ENCODE data around the gene SLC9A1. TPM values are rescaled to one million over a fixed set of nuclear protein-coding genes. Genes with fewer than 3 reads are reported as not detected.

SLC9A1 gene
- total and polyA plus RNA-seq, 2 of the 8 experiments (the other 6 are each of a cell fraction or from before 2014, with no cell fraction given) = 11.3 to 25.1 TPM

- H2BK120ac ChIP-seq (replicated peaks; ENCODE audit: low read depth, low read length) = no peak overlapping the region
- no peaks in the 10 kb centered on the region for H3K9me3 ChIP-seq (ENCODE audit: insufficient read depth in 2 of 2, low read depth in 1 of 2, low read length in 1 of 2)
- no peak overlapping the region for H3K23ac ChIP-seq (ENCODE audit: insufficient read length)
- FAIRE-seq = no peak
- H2AK5ac ChIP-seq (ENCODE audit: low read depth, low read length) = no peak overlapping the region
- peaks cover 0 to 1% of the 10 kb centered on the region in 2 experiments for H4K20me1 ChIP-seq (replicated peaks in 1 of 2; ENCODE audit: control insufficient read depth in 1 of 2, insufficient read depth in 2 of 2, low read length in 2 of 2)
- H3K14ac ChIP-seq (ENCODE audit: insufficient read length) = no peak overlapping the region
- H3K9ac ChIP-seq (replicated peaks in 1 of 4; ENCODE audit: extremely low read depth in 1 of 4, low read depth in 3 of 4, low read length in 3 of 4) = no peak overlapping the region
- CTCF ChIA-PET (ENCODE audit: partially characterized antibody) = interaction anchor here (0.6 to 12.7 kb wide), 17 partner anchors 11 to 1133 kb away, joined by 3 to 166 read pairs (median 4); partner anchors contain the start of gene SLC9A1
- no peak overlapping the region for H4K8ac ChIP-seq (ENCODE audit: extremely low read depth, insufficient read depth, low read length)
- 96% methylated on average over 5 of the region's 5 CpGs; no CpG with 5 or more reads in 1 of the 2 experiments for WGBS, 2 experiments (ENCODE audit: extremely low coverage in 1 of 2, insufficient coverage in 1 of 2, insufficient read length in 1 of 2, insufficient replicate concordance in 2 of 2, low coverage in 1 of 2, low lambda C conversion rate in 2 of 2, missing lambda C conversion rate in 1 of 2)
- H2BK12ac ChIP-seq (ENCODE audit: low read depth, low read length) = no peak overlapping the region
- H3K79me1 ChIP-seq (ENCODE audit: low read depth, low read length) = peaks cover 4% of the 10 kb centered on the region; the same call in 1 of the 2 replicates
- no peak overlapping the region for H4K5ac ChIP-seq (ENCODE audit: insufficient read length, low read depth, low read length)
- no peak for DNase-seq (ENCODE audit: low read depth in 1 of 2, low spot score in 2 of 2)
- no peak overlapping the region for H2BK5ac ChIP-seq (ENCODE audit: low read depth, low read length)
- H3K56ac ChIP-seq (replicated peaks; ENCODE audit: insufficient read length, low read depth, low read length) = no peak overlapping the region
- no peak overlapping the region for H2BK20ac ChIP-seq (ENCODE audit: low read length)
- H3K27me3 ChIP-seq (replicated peaks in 1 of 4; ENCODE audit: control insufficient read depth in 3 of 4, extremely low read depth in 1 of 4, insufficient read depth in 3 of 4, low read length in 3 of 4) = no peaks in the 10 kb centered on the region
- H3K18ac ChIP-seq (ENCODE audit: extremely low read depth, low read length) = no peak overlapping the region
- H3K27ac ChIP-seq (ENCODE audit: low read depth, low read length) = no peak overlapping the region
- H3K23me2 ChIP-seq (ENCODE audit: low read depth, low read length) = no peaks in the 10 kb centered on the region
- H3K4me3 ChIP-seq (ENCODE audit: extremely low read depth in 1 of 4, insufficient read depth in 2 of 4, low read depth in 3 of 4, low read length in 4 of 4) = no peak overlapping the region
- H2BK15ac ChIP-seq (ENCODE audit: low read length) = no peak overlapping the region
- no peak overlapping the region for H2AFZ ChIP-seq (ENCODE audit: low read length)
- no peak overlapping the region for H3K4ac ChIP-seq (replicated peaks; ENCODE audit: insufficient read length, low read depth, low read length)
- no peak overlapping the region for H4K91ac ChIP-seq (replicated peaks; ENCODE audit: insufficient read length, low read length)
- H3K4me1 ChIP-seq (replicated peaks in 1 of 4; ENCODE audit: control insufficient read depth in 3 of 4, insufficient read depth in 4 of 4, low read length in 3 of 4) = peaks cover 0 to 4% (median 1%) of the 10 kb centered on the region in 4 experiments; a peak in 1 of 7 replicates
- H3K4me2 ChIP-seq (ENCODE audit: insufficient read depth in 1 of 2, low read depth in 2 of 2, low read length in 2 of 2) = no peak overlapping the region
- POLR2A ChIA-PET (ENCODE audit: partially characterized antibody) = interaction anchor here (0.7 to 1.4 kb wide), 3 partner anchors 10 to 40 kb away, joined by 3 to 4 read pairs (median 3); partner anchors contain the start of gene SLC9A1
- H3K36me3 ChIP-seq (ENCODE audit: control insufficient read depth in 2 of 4, insufficient read depth in 4 of 4, low read length in 3 of 4) = peaks cover 0 to 4% (median 0%) of the 10 kb centered on the region in 4 experiments; a peak in 3 of 8 replicates
- peaks cover 0 to 4% of the 10 kb centered on the region in 2 experiments; a peak in 1 of 4 replicates for H3K79me2 ChIP-seq (ENCODE audit: control insufficient read depth in 1 of 2, insufficient read depth in 2 of 2, low read length in 2 of 2)
- TF ChIP-seq CHD1 (IDR thresholded peaks at IDR 0.05; ENCODE audit: low read depth, low read length) = no peak
- no peak for TF ChIP-seq TCF12 (IDR thresholded peaks at IDR 0.05; ENCODE audit: low read depth, low read length)
Observed at GRCh38 chr1:27114546-27114945, 40.4 kb downstream of the SLC9A1 start.

Measured in H1 (cell line).